ENCODE measurements around the gene SERPINB4. TPM values are rescaled to one million over a fixed set of nuclear protein-coding genes. Genes with fewer than 3 reads are reported as not detected.

Gene SERPINB4
- total RNA-seq, 1 donor from 2014 or later, result not detected

DNA sequence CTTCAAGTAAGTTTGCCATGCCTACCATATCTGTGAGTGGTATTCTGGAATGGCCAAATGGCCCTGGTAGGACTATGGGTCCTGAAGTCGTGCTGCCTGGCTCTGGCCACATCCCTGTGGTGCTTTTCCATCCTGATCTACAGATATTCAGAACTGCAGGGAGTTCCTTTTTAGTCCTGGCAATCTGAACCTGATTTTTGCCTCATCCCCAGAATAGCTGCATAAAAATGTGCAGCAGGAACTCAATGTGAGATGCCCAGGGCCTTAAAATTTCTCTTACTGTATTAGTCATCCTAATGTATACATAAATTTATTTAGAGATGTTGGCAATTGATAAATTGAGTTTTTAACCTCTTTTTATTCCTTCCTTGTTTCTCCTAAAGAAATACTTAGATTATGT, 51.6 kb downstream of the SERPINB4 start:
- Histone ChIP-seq H3F3A (ENCODE audit: low read depth) (no peaks in the 10 kb centered on the region), H3K79me2 (ENCODE audit: low read depth) (no peaks in the 10 kb centered on the region), H3K27ac (no peak overlapping the region), H4K20me1 (ENCODE audit: low read depth) (no peaks in the 10 kb centered on the region), H3K36me3 (no peaks in the 10 kb centered on the region), H2AFZ (replicated peaks) (no peak overlapping the region), H3K4me3 (no peak overlapping the region), H3K9ac (no peak overlapping the region), H3K27me3 (no peaks in the 10 kb centered on the region), H3K4me2 (no peak overlapping the region), H3K9me3 (ENCODE audit: low read depth) (no peaks in the 10 kb centered on the region), H3K4me1 (no peaks in the 10 kb centered on the region)
- no peak for DNase-seq (ENCODE audit: low spot score)
- Mint-ChIP-seq H3K36me3 (no peaks in the 10 kb centered on the region), H3K9me3 (no peaks in the 10 kb centered on the region), H3K4me3 (no peak overlapping the region), H3K27me3 (ENCODE audit: insufficient read depth, low read depth) (no peaks in the 10 kb centered on the region), H3K4me1 (no peaks in the 10 kb centered on the region), H3K27ac (no peak overlapping the region)
- TF ChIP-seq, protein P1, sequence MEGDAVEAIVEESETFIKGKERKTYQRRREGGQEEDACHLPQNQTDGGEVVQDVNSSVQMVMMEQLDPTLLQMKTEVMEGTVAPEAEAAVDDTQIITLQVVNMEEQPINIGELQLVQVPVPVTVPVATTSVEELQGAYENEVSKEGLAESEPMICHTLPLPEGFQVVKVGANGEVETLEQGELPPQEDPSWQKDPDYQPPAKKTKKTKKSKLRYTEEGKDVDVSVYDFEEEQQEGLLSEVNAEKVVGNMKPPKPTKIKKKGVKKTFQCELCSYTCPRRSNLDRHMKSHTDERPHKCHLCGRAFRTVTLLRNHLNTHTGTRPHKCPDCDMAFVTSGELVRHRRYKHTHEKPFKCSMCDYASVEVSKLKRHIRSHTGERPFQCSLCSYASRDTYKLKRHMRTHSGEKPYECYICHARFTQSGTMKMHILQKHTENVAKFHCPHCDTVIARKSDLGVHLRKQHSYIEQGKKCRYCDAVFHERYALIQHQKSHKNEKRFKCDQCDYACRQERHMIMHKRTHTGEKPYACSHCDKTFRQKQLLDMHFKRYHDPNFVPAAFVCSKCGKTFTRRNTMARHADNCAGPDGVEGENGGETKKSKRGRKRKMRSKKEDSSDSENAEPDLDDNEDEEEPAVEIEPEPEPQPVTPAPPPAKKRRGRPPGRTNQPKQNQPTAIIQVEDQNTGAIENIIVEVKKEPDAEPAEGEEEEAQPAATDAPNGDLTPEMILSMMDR (IDR thresholded peaks at IDR 0.05), result no peak
- no peak for TF ChIP-seq EZH2phosphoT487 (IDR thresholded peaks at IDR 0.05)

DNA sequence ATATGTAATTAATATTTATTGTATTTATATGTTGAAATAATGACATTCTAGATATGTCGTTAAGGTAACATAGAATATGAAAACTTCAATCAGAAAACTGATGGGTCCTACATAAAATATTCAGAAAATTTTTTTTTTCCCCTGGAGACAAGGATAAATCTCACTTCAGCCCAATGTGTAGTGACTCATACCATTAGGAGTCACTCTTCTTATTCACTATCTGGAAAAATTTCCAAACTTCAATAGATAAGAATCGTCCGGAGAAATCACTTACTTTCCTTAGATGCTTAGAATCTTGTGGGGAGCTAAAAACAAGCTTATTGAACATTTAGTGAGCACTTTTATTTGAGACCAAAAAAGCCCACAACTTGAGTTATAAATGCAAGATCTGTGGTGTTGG, 52.3 kb downstream of the SERPINB4 start:
- DNase-seq (ENCODE audit: low spot score), result no peak
- H2AFZ ChIP-seq (replicated peaks), result no peak overlapping the region
- H3K9ac ChIP-seq, result no peak overlapping the region
- Mint-ChIP-seq H3K36me3 (no peaks in the 10 kb centered on the region), H3K27ac (no peak overlapping the region), H3K4me3 (no peak overlapping the region), H3K9me3 (no peaks in the 10 kb centered on the region), H3K4me1 (no peaks in the 10 kb centered on the region), H3K27me3 (ENCODE audit: insufficient read depth, low read depth) (no peaks in the 10 kb centered on the region)
- no peaks in the 10 kb centered on the region for H3K79me2 ChIP-seq (ENCODE audit: low read depth)
- TF ChIP-seq EZH2 (IDR thresholded peaks at IDR 0.05) (no peak), EZH2phosphoT487 (IDR thresholded peaks at IDR 0.05) (no peak)
- TF ChIP-seq, protein P1 (IDR thresholded peaks at IDR 0.05), result no peak
- H3F3A ChIP-seq (ENCODE audit: low read depth), result no peaks in the 10 kb centered on the region
- no peaks in the 10 kb centered on the region for H3K9me3 ChIP-seq (ENCODE audit: low read depth)
- no peak overlapping the region for H3K27ac ChIP-seq
- H3K4me2 ChIP-seq, result no peak overlapping the region
- H3K36me3 ChIP-seq, result no peaks in the 10 kb centered on the region
- no peaks in the 10 kb centered on the region for H3K4me1 ChIP-seq
- H3K27me3 ChIP-seq, result no peaks in the 10 kb centered on the region
- no peaks in the 10 kb centered on the region for H4K20me1 ChIP-seq (ENCODE audit: low read depth)
- H3K4me3 ChIP-seq, result no peak overlapping the region

DNA sequence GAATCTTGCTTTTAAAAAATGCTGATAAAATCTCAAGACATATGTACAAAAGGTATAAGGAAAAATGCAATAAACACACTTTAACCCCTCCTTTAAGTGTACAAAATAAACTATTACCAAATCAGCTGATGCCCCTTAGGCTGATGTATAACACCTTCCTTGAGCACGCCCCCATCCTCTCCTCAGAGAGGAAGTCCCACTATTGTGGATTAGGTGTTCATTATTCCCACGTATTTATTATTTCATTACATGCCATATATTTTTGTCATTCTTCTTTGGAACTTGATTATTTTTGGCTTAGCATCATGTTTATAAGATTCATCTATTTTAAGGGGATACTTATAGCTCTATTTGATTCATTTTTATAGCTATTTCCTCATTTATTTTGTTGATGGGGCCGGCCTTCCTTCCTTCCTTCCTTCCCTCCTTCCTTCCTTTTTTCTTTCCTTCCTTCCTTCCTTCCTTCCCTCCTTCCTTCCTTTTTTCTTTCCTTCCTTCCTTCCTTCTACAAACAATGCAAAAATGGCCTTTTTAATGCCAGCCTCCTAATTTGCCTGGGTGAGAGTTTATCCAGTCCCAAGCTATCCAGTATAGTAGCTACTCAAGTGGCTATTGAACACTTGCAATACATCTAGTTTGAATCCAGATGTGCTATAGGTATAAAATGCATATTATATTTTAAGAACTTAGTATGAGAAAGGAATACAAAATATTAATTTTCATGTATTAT, 52.9 kb downstream of the SERPINB4 start:
- no peak overlapping the region for H3K27ac Mint-ChIP-seq
- no peak overlapping the region for H3K4me3 ChIP-seq
- H3K4me1 Mint-ChIP-seq, result no peaks in the 10 kb centered on the region
- no peaks in the 10 kb centered on the region for H3K36me3 Mint-ChIP-seq
- no peaks in the 10 kb centered on the region for H4K20me1 ChIP-seq (ENCODE audit: low read depth)
- H3F3A ChIP-seq (ENCODE audit: low read depth), result no peaks in the 10 kb centered on the region
- H3K79me2 ChIP-seq (ENCODE audit: low read depth), result no peaks in the 10 kb centered on the region
- H3K27ac ChIP-seq, result no peak overlapping the region
- no peak overlapping the region for H2AFZ ChIP-seq (replicated peaks)
- H3K36me3 ChIP-seq, result no peaks in the 10 kb centered on the region
- H3K4me2 ChIP-seq, result no peak overlapping the region
- no peaks in the 10 kb centered on the region for H3K9me3 Mint-ChIP-seq
- no peaks in the 10 kb centered on the region for H3K9me3 ChIP-seq (ENCODE audit: low read depth)
- TF ChIP-seq EZH2 (IDR thresholded peaks at IDR 0.05), result no peak
- TF ChIP-seq, protein P1 (IDR thresholded peaks at IDR 0.05), result no peak
- TF ChIP-seq EZH2phosphoT487 (IDR thresholded peaks at IDR 0.05), result no peak
- H3K4me1 ChIP-seq, result no peaks in the 10 kb centered on the region
- no peaks in the 10 kb centered on the region for H3K27me3 Mint-ChIP-seq (ENCODE audit: insufficient read depth, low read depth)
- no peak overlapping the region for H3K4me3 Mint-ChIP-seq
- no peak for DNase-seq (ENCODE audit: low spot score)
- no peak overlapping the region for H3K9ac ChIP-seq
- no peaks in the 10 kb centered on the region for H3K27me3 ChIP-seq
